HepG2 (cell line): ENCODE data around the gene TRAF4. TPM values are rescaled to one million over a fixed set of nuclear protein-coding genes. Genes with fewer than 3 reads are reported as not detected.

Source experiments
- AHR ChIP-seq: IDR thresholded peaks from 2 replicates; pipeline ENCODE4 v1.6.1; 2018; ENCODE audit warnings: missing genetic modification reagents, missing compliant biosample characterization
- ARNT2 ChIP-seq: sonication (generic); formaldehyde crosslinking; IDR thresholded peaks from 2 replicates; pipeline ENCODE4 v1.8.0; 2022; ENCODE audit warnings: mild to moderate bottlenecking, low read depth, missing genetic modification reagents, moderate library complexity
- ASH2L ChIP-seq: fragments of 300-600, 200-600 bp; sonication (generic); IDR thresholded peaks from 2 replicates; pipeline ENCODE4 v1.7.0; 2017; ENCODE audit warnings: low read depth, mild to moderate bottlenecking, moderate library complexity, mixed read lengths, low read length; ENCODE audit not compliant: insufficient read length
- GRHL1 ChIP-seq: sonication (generic); formaldehyde crosslinking; conservative IDR thresholded peaks from 2 replicates; pipeline ENCODE4 v1.8.0; 2022; ENCODE audit warnings: missing genetic modification reagents
- KDM5B ChIP-seq: sonication (generic); formaldehyde crosslinking; IDR thresholded peaks from 2 replicates; pipeline ENCODE4 v1.4.0; 2020; ENCODE audit warnings: missing genetic modification reagents, mild to moderate bottlenecking, borderline replicate concordance
- MED13 ChIP-seq: sonication (generic); formaldehyde crosslinking; IDR thresholded peaks from 2 replicates; pipeline ENCODE4 v1.5.0; 2020; ENCODE audit warnings: missing genetic modification reagents
- PAWR ChIP-seq: sonication (generic); formaldehyde crosslinking; IDR thresholded peaks from 2 replicates; pipeline ENCODE4 v1.4.0; 2020; ENCODE audit warnings: missing genetic modification reagents, mild to moderate bottlenecking, borderline replicate concordance
- REPIN1 ChIP-seq: sonication (generic); formaldehyde crosslinking; IDR thresholded peaks from 2 replicates; pipeline ENCODE4 v1.8.0; 2022; ENCODE audit warnings: missing genetic modification reagents, low read depth, mild to moderate bottlenecking, borderline replicate concordance
- RFX1 ChIP-seq: fragments of 450-650 bp; IDR thresholded peaks from 2 replicates; pipeline ENCODE4 v1.6.1; 2017
- RORA ChIP-seq: sonication (generic); formaldehyde crosslinking; IDR thresholded peaks from 2 replicates; pipeline ENCODE4 v1.5.0; 2020; ENCODE audit warnings: mild to moderate bottlenecking, missing genetic modification reagents, moderate library complexity
- SIN3A ChIP-seq: IDR thresholded peaks from 2 replicates; pipeline ENCODE4 v1.6.1; 2011; ENCODE audit warnings: low read depth, mild to moderate bottlenecking, control low read depth, low read length, borderline replicate concordance
- ZEB1 ChIP-seq: IDR thresholded peaks from 2 replicates; pipeline ENCODE4 v1.6.1; 2012; ENCODE audit warnings: mild to moderate bottlenecking, low read depth, inconsistent platforms; ENCODE audit not compliant: insufficient replicate concordance
- ZNF263 ChIP-seq: sonication (generic); formaldehyde crosslinking; IDR thresholded peaks from 2 replicates; pipeline ENCODE4 v1.4.0; 2020; ENCODE audit warnings: missing genetic modification reagents
- ZNF558 ChIP-seq: sonication (generic); formaldehyde crosslinking; IDR thresholded peaks from 2 replicates; pipeline ENCODE4 v1.9.0; 2022; ENCODE audit warnings: mild to moderate bottlenecking, missing genetic modification reagents, borderline replicate concordance
- ZNF563 ChIP-seq: sonication (generic); formaldehyde crosslinking; IDR thresholded peaks from 2 replicates; pipeline ENCODE4 v1.8.0; 2022; ENCODE audit warnings: mild to moderate bottlenecking, moderate library complexity, missing genetic modification reagents
- ZNF788 ChIP-seq: sonication (generic); formaldehyde crosslinking; IDR thresholded peaks from 2 replicates; pipeline ENCODE4 v1.5.0; 2020; ENCODE audit warnings: mild to moderate bottlenecking, missing genetic modification reagents, borderline replicate concordance
- ZSCAN20 ChIP-seq: sonication (generic); formaldehyde crosslinking; IDR thresholded peaks from 2 replicates; pipeline ENCODE4 v1.4.0; 2020; ENCODE audit warnings: missing genetic modification reagents, mild to moderate bottlenecking, borderline replicate concordance
- polyA plus RNA-seq, 8 experiments: library from polyadenylated mRNA; depleted of rRNA in 3 of 8; stranded (reverse) in 7 of 8; unstranded in 1 of 8; fragments of >200 nt; fragmentation: Illumina TruSeq in 4 of 8; extraction: Trizol in 4 of 8; gene quantifications; 2 replicates each; pipeline versions ENCODE4 v1.2.1 to v1.2.3, GENCODE V29; 2011 to 2016; ENCODE audit warnings: low read depth in 4 of 8, missing spikeins in 1 of 8, mixed read lengths in 1 of 8; ENCODE audit not compliant: insufficient read depth in 1 of 8
- total RNA-seq, 5 experiments: library from RNA; depleted of rRNA; stranded (reverse); fragments of >200 nt; fragmentation: Illumina TruSeq; extraction: Trizol; gene quantifications; 2 replicates each; pipeline ENCODE4 v1.2.3, GENCODE V29; 2016; ENCODE audit warnings: low read depth in 1 of 5
- TF ChIP-seq, protein P1 (sequence below): sonication (generic); formaldehyde crosslinking; IDR thresholded peaks from 2 replicates; pipeline ENCODE4 v1.8.0; 2022; ENCODE audit warnings: missing genetic modification reagents, mild to moderate bottlenecking, inconsistent platforms, borderline replicate concordance
- TF ChIP-seq, protein P2 (sequence below): sonication (generic); formaldehyde crosslinking; IDR thresholded peaks from 2 replicates; pipeline ENCODE4 v1.4.0; 2020; ENCODE audit warnings: missing genetic modification reagents
- TF ChIP-seq, protein P3 (sequence below): sonication (generic); formaldehyde crosslinking; IDR thresholded peaks from 2 replicates; pipeline ENCODE4 v1.4.0; 2020; ENCODE audit warnings: missing genetic modification reagents

TRAF4 gene
- total and polyA plus RNA-seq, 2 of the 13 experiments (the other 11 are each of a cell fraction or from before 2014, with no cell fraction given), result 86.0 to 89.9 TPM

DNA sequence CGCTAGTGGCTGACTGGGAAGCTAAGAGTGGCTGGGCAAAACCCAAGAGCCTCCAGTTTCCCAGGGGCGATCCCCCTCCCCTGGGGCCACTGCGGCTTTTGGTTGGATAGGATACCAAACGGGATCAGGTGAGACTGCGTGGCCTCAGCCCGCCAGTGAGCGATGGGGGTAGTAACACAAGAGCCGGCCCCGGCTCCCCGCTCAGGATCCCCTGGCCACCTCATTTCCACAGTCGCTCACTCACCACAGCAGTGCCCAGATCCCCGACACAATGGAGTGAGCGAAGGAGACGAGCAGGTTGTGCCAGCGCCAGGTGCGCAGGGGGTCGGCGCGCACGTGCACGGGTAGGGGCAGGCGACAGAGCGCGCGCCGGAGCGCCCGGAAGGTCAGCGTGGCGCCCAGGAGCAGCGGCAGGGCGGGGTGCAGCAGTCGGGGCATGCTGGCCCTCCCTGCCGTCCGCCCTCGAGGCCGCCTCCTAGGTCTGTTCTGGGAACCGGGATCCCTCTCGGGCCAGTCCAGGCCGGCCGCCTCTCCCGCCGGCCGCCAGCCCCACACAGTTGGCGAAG is 18.1 kb upstream of the TRAF4 start (continued):
- TF ChIP-seq GRHL1 (no peak), ZNF263 (CRISPR knock-in tag) (peak; percentile 44; the same call in 1 of the 2 replicates), ARNT2 (CRISPR knock-in tag) (peak; percentile 82; the same call in 1 of the 2 replicates), PAWR (CRISPR knock-in tag) (no peak), ZEB1 (peak; percentile 5), AHR (CRISPR knock-in tag) (peak; percentile 24; the same call in 1 of the 2 replicates), RFX1 (no peak), REPIN1 (CRISPR knock-in tag) (no peak), SIN3A (peak; percentile 61; the same call in 1 of the 2 replicates), ZSCAN20 (CRISPR knock-in tag) (peak; percentile 83; the same call in 1 of the 2 replicates), KDM5B (CRISPR knock-in tag) (peak; percentile 91; the same call in 1 of the 2 replicates), ZNF558 (0 out of 2 replicates have a peak, but pooled peaks have one; percentile 85), ZNF563 (CRISPR knock-in tag) (peak; percentile 95), ASH2L (peak; percentile 49), RORA (CRISPR knock-in tag) (no peak), ZNF788 (CRISPR knock-in tag) (no peak; the same call in 1 of the 2 replicates), MED13 (CRISPR knock-in tag) (peak; percentile 47; the same call in 1 of the 2 replicates)
- TF ChIP-seq, protein P1, sequence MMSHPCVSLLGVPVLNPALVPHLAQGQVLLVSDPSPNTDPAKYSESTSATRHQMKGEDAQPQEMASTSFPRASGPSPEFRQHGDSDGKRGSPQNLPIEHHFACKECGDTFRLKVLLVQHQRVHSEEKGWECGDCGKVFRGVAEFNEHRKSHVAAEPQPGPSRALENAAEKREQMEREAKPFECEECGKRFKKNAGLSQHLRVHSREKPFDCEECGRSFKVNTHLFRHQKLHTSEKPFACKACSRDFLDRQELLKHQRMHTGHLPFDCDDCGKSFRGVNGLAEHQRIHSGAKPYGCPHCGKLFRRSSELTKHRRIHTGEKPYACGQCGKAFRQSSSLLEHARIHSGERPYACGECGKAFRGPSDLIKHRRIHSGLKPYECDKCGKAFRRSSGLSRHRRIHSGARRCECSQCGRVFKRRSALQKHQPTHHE (CRISPR knock-in tag), result peak; percentile 61
- TF ChIP-seq, protein P2, sequence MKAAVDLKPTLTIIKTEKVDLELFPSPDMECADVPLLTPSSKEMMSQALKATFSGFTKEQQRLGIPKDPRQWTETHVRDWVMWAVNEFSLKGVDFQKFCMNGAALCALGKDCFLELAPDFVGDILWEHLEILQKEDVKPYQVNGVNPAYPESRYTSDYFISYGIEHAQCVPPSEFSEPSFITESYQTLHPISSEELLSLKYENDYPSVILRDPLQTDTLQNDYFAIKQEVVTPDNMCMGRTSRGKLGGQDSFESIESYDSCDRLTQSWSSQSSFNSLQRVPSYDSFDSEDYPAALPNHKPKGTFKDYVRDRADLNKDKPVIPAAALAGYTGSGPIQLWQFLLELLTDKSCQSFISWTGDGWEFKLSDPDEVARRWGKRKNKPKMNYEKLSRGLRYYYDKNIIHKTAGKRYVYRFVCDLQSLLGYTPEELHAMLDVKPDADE, result 0 out of 2 replicates have a peak, but pooled peaks have one; percentile 80
- TF ChIP-seq, protein P3, sequence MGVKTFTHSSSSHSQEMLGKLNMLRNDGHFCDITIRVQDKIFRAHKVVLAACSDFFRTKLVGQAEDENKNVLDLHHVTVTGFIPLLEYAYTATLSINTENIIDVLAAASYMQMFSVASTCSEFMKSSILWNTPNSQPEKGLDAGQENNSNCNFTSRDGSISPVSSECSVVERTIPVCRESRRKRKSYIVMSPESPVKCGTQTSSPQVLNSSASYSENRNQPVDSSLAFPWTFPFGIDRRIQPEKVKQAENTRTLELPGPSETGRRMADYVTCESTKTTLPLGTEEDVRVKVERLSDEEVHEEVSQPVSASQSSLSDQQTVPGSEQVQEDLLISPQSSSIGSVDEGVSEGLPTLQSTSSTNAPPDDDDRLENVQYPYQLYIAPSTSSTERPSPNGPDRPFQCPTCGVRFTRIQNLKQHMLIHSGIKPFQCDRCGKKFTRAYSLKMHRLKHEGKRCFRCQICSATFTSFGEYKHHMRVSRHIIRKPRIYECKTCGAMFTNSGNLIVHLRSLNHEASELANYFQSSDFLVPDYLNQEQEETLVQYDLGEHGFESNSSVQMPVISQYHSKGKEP (CRISPR knock-in tag), result peak; percentile 83; the same call in 1 of the 2 replicates
